Stimulated activated CD8-positive, alpha-beta memory T cell treated with anti-CD3 and anti-CD28 coated beads, Interleukin-12 subunit alpha, Interleukin-12 subunit beta, amount 100 ng/mL, for 1 hour (primary cell): ENCODE data around the gene CHIT1.

Experiments used
- DNase-seq: peaks from one replicate; pipeline ENCODE4 v3.0.0-alpha.2; 2020; ENCODE audit warnings: low read depth

Gene CHIT1

GRCh38 chr1:203175237-203175826 is 54.1 kb downstream of the CHIT1 start, which contains the start of gene MYBPH:
TSS of gene MYBPH (minus strand) at chr1:203175826. CDS start at chr1:203175755, 71 bp downstream.
- no peak for DNase-seq

- DNase-seq, result no peak
Observed at GRCh38 chr1:203174324-203174985, 55.0 kb downstream of the CHIT1 start.

GRCh38 chr1:203173566-203173965 is 55.9 kb downstream of the CHIT1 start:
- DNase-seq, result no peak

GRCh38 chr1:203173011-203173555 is 56.4 kb downstream of the CHIT1 start:
- DNase-seq, result no peak

GRCh38 chr1:203172184-203173010 is 57.1 kb downstream of the CHIT1 start:
- no peak for DNase-seq

- no peak for DNase-seq
Observed at GRCh38 chr1:203171341-203172183, 57.9 kb downstream of the CHIT1 start.

GRCh38 chr1:203170625-203171330 is 58.7 kb downstream of the CHIT1 start:
- no peak for DNase-seq

- DNase-seq, result no peak
Observed at GRCh38 chr1:203169770-203170520, 59.5 kb downstream of the CHIT1 start.

GRCh38 chr1:203168991-203169390 is 60.5 kb downstream of the CHIT1 start:
- no peak for DNase-seq

GRCh38 chr1:203168256-203168786 is 61.2 kb downstream of the CHIT1 start:
- DNase-seq, result no peak

- DNase-seq, result no peak
Observed at GRCh38 chr1:203167913-203168200, 61.6 kb downstream of the CHIT1 start.

- no peak for DNase-seq
Observed at GRCh38 chr1:203167026-203167912, 62.2 kb downstream of the CHIT1 start.

GRCh38 chr1:203166192-203166940 is 63.1 kb downstream of the CHIT1 start:
- DNase-seq, result no peak
